Type B pancreatic cell (in vitro differentiated cells): Measurements from ENCODE around the gene NAV2. TPM values are rescaled to one million over a fixed set of nuclear protein-coding genes. Genes with fewer than 3 reads are reported as not detected.

Experiments used
- DNase-seq: peaks from one replicate; pipeline ENCODE4 v3.0.0; 2021; ENCODE audit warnings: mixed read lengths; ENCODE audit not compliant: unreplicated experiment; ENCODE audit errors: extremely low spot score
- H3K27ac Mint-ChIP-seq: 2 replicates; pipeline ENCODE4 v1.8.0; 2021; ENCODE audit warnings: mild to moderate bottlenecking, mixed read lengths
- H3K27me3 Mint-ChIP-seq: 2 replicates; pipeline ENCODE4 v1.8.0; 2021; ENCODE audit warnings: mixed read lengths
- H3K36me3 Mint-ChIP-seq: 2 replicates; pipeline ENCODE4 v1.8.0; 2021; ENCODE audit warnings: mixed read lengths
- H3K4me1 Mint-ChIP-seq: one replicate; pipeline ENCODE4 v1.8.0; 2021; ENCODE audit warnings: mixed read lengths; ENCODE audit not compliant: unreplicated experiment
- H3K4me3 Mint-ChIP-seq: 2 replicates; pipeline ENCODE4 v1.8.0; 2021; ENCODE audit warnings: mild to moderate bottlenecking, mixed read lengths
- H3K9me3 Mint-ChIP-seq: 2 replicates; pipeline ENCODE4 v1.8.0; 2021; ENCODE audit warnings: mixed read lengths
- total RNA-seq: library from RNA; stranded (reverse); gene quantifications from 2 replicates; pipeline ENCODE4 v1.2.1, GENCODE V29; 2021; ENCODE audit warnings: low replicate concordance
- TF ChIP-seq, protein P1 (sequence below): fragments of 200-600 bp; sonication (generic); conservative IDR thresholded peaks from 2 replicates; pipeline ENCODE4 v1.5.0; 2021; ENCODE audit warnings: antibody characterized with exemption, mild to moderate bottlenecking

NAV2 gene
- total RNA-seq, 1 donor from 2014 or later: 54.2 TPM

DNA sequence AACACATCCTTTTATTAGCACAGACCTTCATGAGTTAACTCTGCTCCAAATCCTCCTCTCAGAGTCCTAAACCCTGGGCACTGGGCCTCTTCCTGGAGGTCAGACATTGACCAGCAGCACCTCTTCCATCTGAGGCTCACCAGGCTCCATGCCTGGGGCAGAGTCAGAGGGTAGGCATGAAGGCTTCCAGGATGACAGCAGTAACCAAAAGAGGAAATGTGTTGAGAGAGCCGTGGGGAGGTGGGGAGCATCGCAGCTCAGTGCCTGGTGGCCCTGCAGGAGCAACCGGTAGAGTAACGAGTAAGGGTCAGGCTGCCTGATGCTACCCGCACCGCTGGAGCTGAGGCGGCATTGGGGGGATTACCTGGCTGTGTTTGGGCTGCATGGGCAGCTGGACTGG, 9.4 kb upstream of the NAV2 start:
- Mint-ChIP-seq H3K36me3 (no peaks in the 10 kb centered on the region), H3K27me3 (no peaks in the 10 kb centered on the region), H3K4me3 (no peak overlapping the region), H3K9me3 (no peaks in the 10 kb centered on the region), H3K4me1 (peaks cover 23% of the 10 kb centered on the region), H3K27ac (no peak overlapping the region)
- no peak for DNase-seq
- TF ChIP-seq, protein P1, sequence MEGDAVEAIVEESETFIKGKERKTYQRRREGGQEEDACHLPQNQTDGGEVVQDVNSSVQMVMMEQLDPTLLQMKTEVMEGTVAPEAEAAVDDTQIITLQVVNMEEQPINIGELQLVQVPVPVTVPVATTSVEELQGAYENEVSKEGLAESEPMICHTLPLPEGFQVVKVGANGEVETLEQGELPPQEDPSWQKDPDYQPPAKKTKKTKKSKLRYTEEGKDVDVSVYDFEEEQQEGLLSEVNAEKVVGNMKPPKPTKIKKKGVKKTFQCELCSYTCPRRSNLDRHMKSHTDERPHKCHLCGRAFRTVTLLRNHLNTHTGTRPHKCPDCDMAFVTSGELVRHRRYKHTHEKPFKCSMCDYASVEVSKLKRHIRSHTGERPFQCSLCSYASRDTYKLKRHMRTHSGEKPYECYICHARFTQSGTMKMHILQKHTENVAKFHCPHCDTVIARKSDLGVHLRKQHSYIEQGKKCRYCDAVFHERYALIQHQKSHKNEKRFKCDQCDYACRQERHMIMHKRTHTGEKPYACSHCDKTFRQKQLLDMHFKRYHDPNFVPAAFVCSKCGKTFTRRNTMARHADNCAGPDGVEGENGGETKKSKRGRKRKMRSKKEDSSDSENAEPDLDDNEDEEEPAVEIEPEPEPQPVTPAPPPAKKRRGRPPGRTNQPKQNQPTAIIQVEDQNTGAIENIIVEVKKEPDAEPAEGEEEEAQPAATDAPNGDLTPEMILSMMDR: no peak

DNA sequence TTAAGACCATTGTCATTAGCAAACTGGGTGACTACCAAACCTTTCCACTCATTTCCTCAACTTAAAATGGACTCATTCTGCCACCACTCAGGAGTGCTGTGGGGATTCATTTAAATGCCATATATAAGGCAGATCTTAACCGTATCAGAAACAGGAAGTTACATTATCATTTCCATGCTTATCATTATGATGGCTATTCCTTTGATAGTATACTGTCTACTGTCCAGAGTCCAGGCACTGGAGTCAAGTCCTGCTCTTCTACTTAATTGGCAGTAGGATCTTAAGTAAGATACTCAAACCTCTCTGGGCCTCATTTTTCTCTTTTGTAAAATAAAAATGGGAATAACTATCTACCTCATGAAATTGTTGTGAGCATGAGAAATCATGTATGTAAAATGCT, 8.4 kb upstream of the NAV2 start:
- no peak for DNase-seq
- peaks cover 19% of the 10 kb centered on the region for H3K4me1 Mint-ChIP-seq
- no peaks in the 10 kb centered on the region for H3K9me3 Mint-ChIP-seq
- H3K27ac Mint-ChIP-seq: no peak overlapping the region
- H3K36me3 Mint-ChIP-seq: no peaks in the 10 kb centered on the region
- TF ChIP-seq, protein P1: no peak
- H3K4me3 Mint-ChIP-seq: no peak overlapping the region
- H3K27me3 Mint-ChIP-seq: no peaks in the 10 kb centered on the region

DNA sequence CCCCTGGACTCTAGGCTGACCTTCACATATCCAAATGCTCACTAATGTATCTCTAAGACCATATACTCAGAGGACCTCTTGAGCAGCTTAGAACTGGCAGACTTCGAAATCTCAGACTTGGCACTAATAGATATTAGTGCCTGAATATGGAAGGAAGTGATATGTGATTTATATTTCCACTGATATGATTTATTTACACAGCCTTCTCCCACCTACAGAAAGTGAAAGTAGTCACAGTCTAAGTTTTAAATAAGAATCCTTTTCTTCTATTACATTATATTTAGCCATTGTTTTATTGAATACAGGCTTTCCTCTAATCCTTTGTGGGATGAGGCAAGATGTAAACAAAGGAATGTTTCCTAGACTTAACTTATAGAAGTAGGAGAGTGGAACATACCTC, 6.7 kb upstream of the NAV2 start:
- Mint-ChIP-seq H3K27me3 (no peaks in the 10 kb centered on the region), H3K4me1 (peaks cover 19% of the 10 kb centered on the region), H3K27ac (no peak overlapping the region), H3K4me3 (no peak overlapping the region), H3K36me3 (no peaks in the 10 kb centered on the region), H3K9me3 (no peaks in the 10 kb centered on the region)
- TF ChIP-seq, protein P1: no peak
- DNase-seq: no peak

DNA sequence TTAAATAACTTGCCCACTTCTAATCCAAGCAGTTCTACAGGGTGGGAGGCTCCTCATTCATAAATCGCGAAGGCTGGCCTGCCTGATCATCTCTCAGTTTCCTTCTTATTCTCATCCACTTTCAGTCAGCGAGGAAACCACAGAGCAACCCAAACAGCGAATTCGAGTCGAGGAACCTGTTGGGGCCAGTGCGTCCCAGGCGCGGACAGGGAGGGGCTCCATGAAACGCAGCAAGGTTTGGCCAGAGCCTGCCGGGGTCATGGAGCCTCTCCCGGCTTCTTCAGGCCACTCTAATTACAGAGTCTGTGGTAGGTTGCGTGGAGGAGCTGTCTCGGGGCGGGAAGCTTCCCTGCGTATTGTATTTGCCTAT, 741 bp upstream of the NAV2 start:
- DNase-seq: no peak
- TF ChIP-seq, protein P1: no peak

DNA sequence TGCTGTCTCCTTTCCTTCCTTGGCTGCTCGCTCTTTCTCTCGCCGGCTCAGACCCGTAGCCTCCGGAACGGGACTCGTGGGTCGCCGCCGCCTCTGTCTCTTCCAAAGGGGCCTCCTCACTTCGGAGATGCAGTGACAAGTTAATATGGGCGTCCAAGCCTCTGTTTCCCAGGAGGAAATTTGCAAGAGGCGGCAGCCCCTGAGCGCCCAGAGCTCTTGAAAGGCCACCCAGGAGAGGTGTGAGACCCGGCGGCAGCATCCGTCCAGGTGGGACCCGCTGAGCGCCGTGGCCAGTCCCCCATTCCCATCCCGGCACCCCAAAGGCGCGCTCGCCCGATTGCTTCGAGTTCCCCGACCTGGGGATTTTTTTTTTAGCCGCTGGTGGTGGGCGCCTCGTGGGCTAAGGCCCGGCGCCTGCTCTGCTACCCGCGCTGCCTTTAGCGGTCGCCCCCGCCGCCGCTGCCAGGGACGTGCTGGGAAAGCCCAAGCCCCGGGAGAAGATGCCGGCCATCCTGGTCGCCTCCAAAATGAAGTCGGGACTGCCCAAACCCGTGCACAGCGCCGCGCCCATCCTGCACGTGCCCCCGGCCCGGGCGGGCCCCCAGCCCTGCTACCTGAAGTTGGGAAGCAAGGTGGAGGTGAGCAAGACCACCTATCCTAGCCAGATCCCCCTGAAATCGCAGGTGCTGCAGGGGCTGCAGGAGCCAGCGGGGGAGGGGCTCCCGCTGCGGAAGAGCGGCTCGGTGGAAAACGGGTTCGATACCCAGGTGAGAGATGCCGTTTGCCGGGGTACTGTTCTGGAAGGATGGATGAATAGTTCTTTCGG, 772 bp downstream of the NAV2 start:
- TF ChIP-seq, protein P1: no peak
- no peaks in the 10 kb centered on the region for H3K9me3 Mint-ChIP-seq
- H3K4me3 Mint-ChIP-seq: peak overlapping the region; percentile 93
- no peaks in the 10 kb centered on the region for H3K36me3 Mint-ChIP-seq
- H3K27ac Mint-ChIP-seq: peak overlapping the region; percentile 78
- H3K4me1 Mint-ChIP-seq: peaks cover 37% of the 10 kb centered on the region
- DNase-seq: no peak
- peaks cover 43% of the 10 kb centered on the region for H3K27me3 Mint-ChIP-seq

More for the DNA sequence above, 741 bp upstream of the NAV2 start:
- peaks cover 32% of the 10 kb centered on the region for H3K4me1 Mint-ChIP-seq
- H3K4me3 Mint-ChIP-seq: peak overlapping the region; percentile 98
- no peaks in the 10 kb centered on the region for H3K36me3 Mint-ChIP-seq
- peak overlapping the region; percentile 97 for H3K27ac Mint-ChIP-seq
- H3K27me3 Mint-ChIP-seq: peaks cover 38% of the 10 kb centered on the region
- H3K9me3 Mint-ChIP-seq: no peaks in the 10 kb centered on the region
